Stimulated activated memory B cell treated with anti-CD40 and anti-IgM and Interleukin-4, amounts not matched to agents 10 μg/mL and 1 μg/mL and 100 μg/mL, for 72 hours (primary cell): Measurements from ENCODE around the gene SHISA4.

Source experiments
- ATAC-seq: fragments of 150-1000 bp; cut with Tn5 transposase; 2 replicates; pipeline ENCODE4 v1.10.0; 2021
- H3K27ac Mint-ChIP-seq: one replicate; pipeline ENCODE4 v1.8.0; 2022; ENCODE audit warnings: mild to moderate bottlenecking, mixed read lengths
- H3K27me3 Mint-ChIP-seq: one replicate; pipeline ENCODE4 v1.8.0; 2022; ENCODE audit warnings: mixed read lengths
- H3K36me3 Mint-ChIP-seq: one replicate; pipeline ENCODE4 v1.8.0; 2022; ENCODE audit warnings: mixed read lengths
- H3K4me1 Mint-ChIP-seq: one replicate; pipeline ENCODE4 v1.8.0; 2022; ENCODE audit warnings: mixed read lengths
- H3K4me3 Mint-ChIP-seq: one replicate; pipeline ENCODE4 v1.8.0; 2022; ENCODE audit warnings: mild to moderate bottlenecking, moderate library complexity, mixed read lengths
- H3K9me3 Mint-ChIP-seq: one replicate; pipeline ENCODE4 v1.8.0; 2022; ENCODE audit warnings: mixed read lengths

SHISA4 gene

GRCh38 chr1:201902198-201902597 lies 13.5 kb downstream of the SHISA4 start:
- Mint-ChIP-seq H3K27ac (no peak overlapping the region), H3K27me3 (peaks cover 10% of the 10 kb centered on the region), H3K36me3 (no peaks in the 10 kb centered on the region), H3K4me1 (no peaks in the 10 kb centered on the region), H3K4me3 (no peak overlapping the region), H3K9me3 (no peaks in the 10 kb centered on the region)
- no peak for ATAC-seq

GRCh38 chr1:201903135-201903534 lies 14.4 kb downstream of the SHISA4 start:
- ATAC-seq: no peak
- Mint-ChIP-seq H3K36me3 (no peaks in the 10 kb centered on the region), H3K4me1 (no peaks in the 10 kb centered on the region), H3K9me3 (no peaks in the 10 kb centered on the region), H3K27ac (no peak overlapping the region), H3K4me3 (no peak overlapping the region), H3K27me3 (peaks cover 10% of the 10 kb centered on the region)

- no peak for ATAC-seq
Measured at GRCh38 chr1:201904579-201904978, 15.9 kb downstream of the SHISA4 start.

GRCh38 chr1:201905234-201905890 lies 16.7 kb downstream of the SHISA4 start:
- no peak for ATAC-seq
- Mint-ChIP-seq H3K27me3 (peaks cover 17% of the 10 kb centered on the region), H3K9me3 (no peaks in the 10 kb centered on the region), H3K27ac (no peak overlapping the region), H3K4me1 (no peaks in the 10 kb centered on the region), H3K36me3 (no peaks in the 10 kb centered on the region), H3K4me3 (no peak overlapping the region)

More at GRCh38 chr1:201904579-201904978, 15.9 kb downstream of the SHISA4 start:
- Mint-ChIP-seq H3K36me3 (no peaks in the 10 kb centered on the region), H3K4me3 (no peak overlapping the region), H3K4me1 (no peaks in the 10 kb centered on the region), H3K9me3 (no peaks in the 10 kb centered on the region), H3K27ac (no peak overlapping the region), H3K27me3 (peaks cover 16% of the 10 kb centered on the region)

GRCh38 chr1:201906336-201906735 lies 17.6 kb downstream of the SHISA4 start:
- Mint-ChIP-seq H3K27me3 (peaks cover 16% of the 10 kb centered on the region), H3K9me3 (no peaks in the 10 kb centered on the region), H3K36me3 (no peaks in the 10 kb centered on the region), H3K4me1 (no peaks in the 10 kb centered on the region), H3K4me3 (no peak overlapping the region), H3K27ac (no peak overlapping the region)
- no peak for ATAC-seq

GRCh38 chr1:201907621-201908020 lies 18.9 kb downstream of the SHISA4 start:
- H3K4me1 Mint-ChIP-seq: no peaks in the 10 kb centered on the region
- no peak overlapping the region for H3K27ac Mint-ChIP-seq
- H3K27me3 Mint-ChIP-seq: peaks cover 16% of the 10 kb centered on the region
- H3K9me3 Mint-ChIP-seq: no peaks in the 10 kb centered on the region
- no peak overlapping the region for H3K4me3 Mint-ChIP-seq
- no peak for ATAC-seq
- H3K36me3 Mint-ChIP-seq: no peaks in the 10 kb centered on the region

- Mint-ChIP-seq H3K27me3 (peaks cover 37% of the 10 kb centered on the region), H3K4me1 (no peaks in the 10 kb centered on the region), H3K9me3 (no peaks in the 10 kb centered on the region), H3K27ac (no peak overlapping the region), H3K4me3 (no peak overlapping the region), H3K36me3 (no peaks in the 10 kb centered on the region)
- ATAC-seq: no peak
Measured at GRCh38 chr1:201911826-201912571, 23.3 kb downstream of the SHISA4 start.

- ATAC-seq: no peak
- no peak overlapping the region for H3K4me3 Mint-ChIP-seq
- no peaks in the 10 kb centered on the region for H3K4me1 Mint-ChIP-seq
- no peaks in the 10 kb centered on the region for H3K9me3 Mint-ChIP-seq
- H3K36me3 Mint-ChIP-seq: no peaks in the 10 kb centered on the region
- H3K27ac Mint-ChIP-seq: no peak overlapping the region
- H3K27me3 Mint-ChIP-seq: peaks cover 39% of the 10 kb centered on the region
Measured at GRCh38 chr1:201912832-201913231, 24.1 kb downstream of the SHISA4 start.

GRCh38 chr1:201914456-201915235 lies 25.9 kb downstream of the SHISA4 start:
- no peak overlapping the region for H3K27ac Mint-ChIP-seq
- no peaks in the 10 kb centered on the region for H3K36me3 Mint-ChIP-seq
- H3K4me3 Mint-ChIP-seq: no peak overlapping the region
- no peak for ATAC-seq
- H3K27me3 Mint-ChIP-seq: peaks cover 44% of the 10 kb centered on the region
- no peaks in the 10 kb centered on the region for H3K9me3 Mint-ChIP-seq
- no peaks in the 10 kb centered on the region for H3K4me1 Mint-ChIP-seq

GRCh38 chr1:201916649-201917249 lies 28.1 kb downstream of the SHISA4 start:
- H3K4me3 Mint-ChIP-seq: no peak overlapping the region
- H3K27ac Mint-ChIP-seq: no peak overlapping the region
- no peaks in the 10 kb centered on the region for H3K36me3 Mint-ChIP-seq
- H3K9me3 Mint-ChIP-seq: no peaks in the 10 kb centered on the region
- H3K27me3 Mint-ChIP-seq: peaks cover 52% of the 10 kb centered on the region
- no peaks in the 10 kb centered on the region for H3K4me1 Mint-ChIP-seq
- ATAC-seq: peak; percentile 49

GRCh38 chr1:201917362-201918033 lies 28.8 kb downstream of the SHISA4 start:
- H3K4me3 Mint-ChIP-seq: no peak overlapping the region
- ATAC-seq: no peak
- H3K4me1 Mint-ChIP-seq: no peaks in the 10 kb centered on the region
- H3K9me3 Mint-ChIP-seq: no peaks in the 10 kb centered on the region
- H3K27me3 Mint-ChIP-seq: peaks cover 59% of the 10 kb centered on the region
- no peaks in the 10 kb centered on the region for H3K36me3 Mint-ChIP-seq
- no peak overlapping the region for H3K27ac Mint-ChIP-seq

GRCh38 chr1:201918343-201918742 lies 29.6 kb downstream of the SHISA4 start:
- Mint-ChIP-seq H3K4me1 (no peaks in the 10 kb centered on the region), H3K27me3 (peaks cover 63% of the 10 kb centered on the region), H3K27ac (no peak overlapping the region), H3K9me3 (no peaks in the 10 kb centered on the region), H3K36me3 (no peaks in the 10 kb centered on the region), H3K4me3 (no peak overlapping the region)
- no peak for ATAC-seq

- Mint-ChIP-seq H3K4me3 (no peak overlapping the region), H3K9me3 (peaks cover 3% of the 10 kb centered on the region), H3K4me1 (peaks cover 6% of the 10 kb centered on the region), H3K27me3 (peaks cover 61% of the 10 kb centered on the region), H3K36me3 (no peaks in the 10 kb centered on the region), H3K27ac (no peak overlapping the region)
- no peak for ATAC-seq
Measured at GRCh38 chr1:201921952-201922558, 33.4 kb downstream of the SHISA4 start.

- peaks cover 6% of the 10 kb centered on the region for H3K4me1 Mint-ChIP-seq
- ATAC-seq: no peak
- H3K27me3 Mint-ChIP-seq: peaks cover 46% of the 10 kb centered on the region
- no peak overlapping the region for H3K27ac Mint-ChIP-seq
- H3K36me3 Mint-ChIP-seq: no peaks in the 10 kb centered on the region
- peaks cover 3% of the 10 kb centered on the region for H3K9me3 Mint-ChIP-seq
- no peak overlapping the region for H3K4me3 Mint-ChIP-seq
Measured at GRCh38 chr1:201925301-201925567, 36.5 kb downstream of the SHISA4 start.
